OCI-LY7 (cell line): ENCODE results near the gene ZCCHC3. TPM values are rescaled to one million over a fixed set of nuclear protein-coding genes. Genes with fewer than 3 reads are reported as not detected.

Experiments
- BruUV-seq: library from RNA; stranded (reverse); fragments of 400-500 nt; replicated peaks from 2 replicates; lab custom pipeline; 2021; lab: Mats Ljungman, UMichigan
- CTCF ChIA-PET: fragments of 300-600 bp; sonication (Branson Sonifier 250); formaldehyde crosslinking; loops from one replicate; lab custom pipeline; 2022; ENCODE audit warnings: antibody characterized with exemption; ENCODE audit not compliant: unreplicated experiment; lab: Charles Lee
- POLR2A ChIA-PET: fragments of 300-600 bp; sonication (Branson Sonifier 250); formaldehyde crosslinking; loops from one replicate; lab custom pipeline; 2022; ENCODE audit warnings: antibody characterized with exemption; lab: Charles Lee
- DNase-seq: peaks from one replicate; pipeline ENCODE4 v3.0.0-alpha.2; 2015; ENCODE audit warnings: low spot score
- H2AFZ ChIP-seq: fragments of 200-600 bp; sonication (generic), shearing (Covaris generic); 2 replicates; pipeline ENCODE4 v1.6.1; 2014; ENCODE audit warnings: mild to moderate bottlenecking, antibody characterized with exemption, low read length, moderate library complexity
- H3K27ac ChIP-seq: fragments of 200-600 bp; sonication (generic); 2 replicates; pipeline ENCODE4 v1.5.1; 2014; ENCODE audit warnings: mixed run types, low read depth, mild to moderate bottlenecking, moderate library complexity, low read length, inconsistent platforms; ENCODE audit not compliant: poor library complexity, severe bottlenecking
- H3K36me3 ChIP-seq: fragments of 200-600 bp; sonication (generic); 2 replicates; pipeline ENCODE4 v1.6.1; 2014; ENCODE audit warnings: mild to moderate bottlenecking, antibody characterized with exemption, low read length, moderate library complexity, mixed read lengths; ENCODE audit not compliant: insufficient read depth
- H3K4me1 ChIP-seq: fragments of 200-600 bp; sonication (generic); 2 replicates; pipeline ENCODE4 v1.5.1; 2014; ENCODE audit warnings: mild to moderate bottlenecking, low read length; ENCODE audit not compliant: insufficient read depth, poor library complexity, severe bottlenecking
- H3K4me2 ChIP-seq: fragments of 200-600 bp; sonication (generic); 2 replicates; pipeline ENCODE4 v1.6.1; 2014; ENCODE audit warnings: mild to moderate bottlenecking, low read length
- H3K4me3 ChIP-seq: fragments of 200-600 bp; sonication (generic); 2 replicates; pipeline ENCODE4 v1.5.1; 2014; ENCODE audit warnings: mild to moderate bottlenecking, low read depth, low read length; ENCODE audit not compliant: poor library complexity, severe bottlenecking
- H3K79me2 ChIP-seq: fragments of 200-600 bp; sonication (generic); 2 replicates; pipeline ENCODE4 v1.6.1; 2016; ENCODE audit warnings: low read depth, mild to moderate bottlenecking, low read length, moderate library complexity, mixed read lengths; ENCODE audit not compliant: insufficient read depth
- H3K9me2 ChIP-seq: fragments of 200-600 bp; sonication (generic); 2 replicates; pipeline ENCODE4 v1.6.1; 2016; ENCODE audit warnings: mild to moderate bottlenecking, low read length, mixed read lengths; ENCODE audit not compliant: insufficient read depth
- H3K9me3 ChIP-seq: fragments of 200-600 bp; sonication (generic); 2 replicates; pipeline ENCODE4 v1.6.1; 2014; ENCODE audit warnings: mild to moderate bottlenecking, mixed run types, low read length, mixed read lengths
- H4K20me1 ChIP-seq: fragments of 200-600 bp; sonication (generic); 2 replicates; pipeline ENCODE4 v1.6.1; 2014; ENCODE audit warnings: mild to moderate bottlenecking, antibody characterized with exemption, low read length, moderate library complexity, mixed read lengths; ENCODE audit not compliant: insufficient read depth
- EZH2phosphoT487 ChIP-seq: fragments of 200-600 bp; sonication (generic); IDR thresholded peaks from 2 replicates; pipeline ENCODE4 v1.6.1; 2018; ENCODE audit warnings: low read depth, borderline replicate concordance, mild to moderate bottlenecking, mixed run types, antibody characterized with exemption, low read length, moderate library complexity, mixed read lengths
- intact Hi-C: fragments of 100-400 bp; cut with micrococcal nuclease; formaldehyde crosslinking; loops from one replicate; pipeline ENCODE4 v1.10.0; 2022; ENCODE audit not compliant: unreplicated experiment
- total RNA-seq, 2 experiments: library from RNA; depleted of rRNA in 1 of 2; stranded (reverse); fragments of >200 nt in 1 of 2; shearing (Covaris generic) in 1 of 2; gene quantifications; 2 replicates each; pipeline ENCODE4 v1.2.3, GENCODE V29; 2014 to 2022
- TF ChIP-seq, protein P1 (sequence below): fragments of 200-600 bp; sonication (generic); conservative IDR thresholded peaks from 2 replicates; pipeline ENCODE4 v1.5.1; 2014; ENCODE audit warnings: mild to moderate bottlenecking, antibody characterized with exemption, low read length, moderate library complexity, mixed read lengths

The ZCCHC3 gene
- total RNA-seq, 2 experiments from 2014 or later: 35.6 to 45.3 TPM

GRCh38 chr20:270517-270916, 26.9 kb upstream of the ZCCHC3 start:
- POLR2A ChIA-PET: interaction anchor here (0.5 kb wide), 1 partner anchor 30 kb away, joined by 3 read pairs; no protein-coding TSS in a partner anchor
- Histone ChIP-seq H3K27ac (no peak overlapping the region), H3K79me2 (no peaks in the 10 kb centered on the region), H3K4me3 (no peak overlapping the region), H2AFZ (no peak overlapping the region), H3K9me3 (no peaks in the 10 kb centered on the region), H3K36me3 (no peaks in the 10 kb centered on the region), H4K20me1 (no peaks in the 10 kb centered on the region), H3K9me2 (no peaks in the 10 kb centered on the region), H3K4me1 (peaks cover 5% of the 10 kb centered on the region), H3K4me2 (no peak overlapping the region)
- CTCF ChIA-PET: no interaction called here
- intact Hi-C loops: no loop called here
- BruUV-seq: no TSS peak
- TF ChIP-seq, protein P1, sequence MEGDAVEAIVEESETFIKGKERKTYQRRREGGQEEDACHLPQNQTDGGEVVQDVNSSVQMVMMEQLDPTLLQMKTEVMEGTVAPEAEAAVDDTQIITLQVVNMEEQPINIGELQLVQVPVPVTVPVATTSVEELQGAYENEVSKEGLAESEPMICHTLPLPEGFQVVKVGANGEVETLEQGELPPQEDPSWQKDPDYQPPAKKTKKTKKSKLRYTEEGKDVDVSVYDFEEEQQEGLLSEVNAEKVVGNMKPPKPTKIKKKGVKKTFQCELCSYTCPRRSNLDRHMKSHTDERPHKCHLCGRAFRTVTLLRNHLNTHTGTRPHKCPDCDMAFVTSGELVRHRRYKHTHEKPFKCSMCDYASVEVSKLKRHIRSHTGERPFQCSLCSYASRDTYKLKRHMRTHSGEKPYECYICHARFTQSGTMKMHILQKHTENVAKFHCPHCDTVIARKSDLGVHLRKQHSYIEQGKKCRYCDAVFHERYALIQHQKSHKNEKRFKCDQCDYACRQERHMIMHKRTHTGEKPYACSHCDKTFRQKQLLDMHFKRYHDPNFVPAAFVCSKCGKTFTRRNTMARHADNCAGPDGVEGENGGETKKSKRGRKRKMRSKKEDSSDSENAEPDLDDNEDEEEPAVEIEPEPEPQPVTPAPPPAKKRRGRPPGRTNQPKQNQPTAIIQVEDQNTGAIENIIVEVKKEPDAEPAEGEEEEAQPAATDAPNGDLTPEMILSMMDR: no peak
- no peak for TF ChIP-seq EZH2phosphoT487
- DNase-seq: no peak

GRCh38 chr20:271069-271468, 26.3 kb upstream of the ZCCHC3 start:
- CTCF ChIA-PET: no interaction called here
- no TSS peak for BruUV-seq

DNA sequence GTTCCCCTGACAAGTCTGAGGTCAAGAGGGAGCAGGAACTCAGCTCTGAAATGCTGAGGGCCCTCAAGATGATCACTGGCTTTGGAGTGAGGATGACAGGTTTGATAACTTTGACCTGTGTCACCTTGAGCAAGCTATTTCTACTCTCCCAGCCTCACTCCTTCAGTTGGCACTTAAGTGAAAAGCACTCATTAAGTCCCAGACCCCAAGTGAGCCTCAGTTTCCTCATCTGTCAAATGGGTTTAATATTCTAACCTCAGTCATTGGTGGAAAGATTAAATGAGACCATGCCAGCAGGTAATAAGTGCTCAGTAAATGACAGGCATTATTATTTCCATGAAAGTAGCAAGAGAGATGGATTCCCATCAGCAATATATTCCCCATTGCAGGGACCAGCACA, 25.8 kb upstream of the ZCCHC3 start:
- ChIA-PET CTCF (no interaction called here), POLR2A (no interaction called here)
- intact Hi-C loops: no loop called here
- H3K9me3 ChIP-seq: no peaks in the 10 kb centered on the region
- no peak for TF ChIP-seq EZH2phosphoT487
- TF ChIP-seq, protein P1: no peak
- peaks cover 3% of the 10 kb centered on the region for H3K4me1 ChIP-seq
- H4K20me1 ChIP-seq: no peaks in the 10 kb centered on the region
- no peak overlapping the region for H3K4me2 ChIP-seq
- no peak overlapping the region for H3K4me3 ChIP-seq
- no peak overlapping the region for H3K27ac ChIP-seq
- H3K36me3 ChIP-seq: peaks cover 6% of the 10 kb centered on the region; the same call in 1 of the 2 replicates
- no peak overlapping the region for H2AFZ ChIP-seq
- DNase-seq: no peak
- H3K79me2 ChIP-seq: no peaks in the 10 kb centered on the region
- H3K9me2 ChIP-seq: no peaks in the 10 kb centered on the region
- no TSS peak for BruUV-seq

More at GRCh38 chr20:271069-271468, 26.3 kb upstream of the ZCCHC3 start:
- no peak overlapping the region for H3K27ac ChIP-seq
- 0 out of 2 replicates have a peak, but pooled peaks cover 2% of the 10 kb centered on the region for H3K36me3 ChIP-seq
- no peaks in the 10 kb centered on the region for H4K20me1 ChIP-seq
- no peak for DNase-seq
- no peak overlapping the region for H2AFZ ChIP-seq
- H3K4me1 ChIP-seq: peaks cover 5% of the 10 kb centered on the region
- TF ChIP-seq, protein P1: no peak
- no peak for TF ChIP-seq EZH2phosphoT487
- no peaks in the 10 kb centered on the region for H3K9me2 ChIP-seq
- POLR2A ChIA-PET: interaction anchor here (0.5 kb wide), 1 partner anchor 31 kb away, joined by 3 read pairs; no protein-coding TSS in a partner anchor
- H3K4me2 ChIP-seq: no peak overlapping the region
- no peaks in the 10 kb centered on the region for H3K79me2 ChIP-seq
- no peak overlapping the region for H3K4me3 ChIP-seq
- H3K9me3 ChIP-seq: no peaks in the 10 kb centered on the region
- intact Hi-C loops: no loop called here
